ENCODE data around the gene SENP6.

- TF ChIP-seq, protein P1, sequence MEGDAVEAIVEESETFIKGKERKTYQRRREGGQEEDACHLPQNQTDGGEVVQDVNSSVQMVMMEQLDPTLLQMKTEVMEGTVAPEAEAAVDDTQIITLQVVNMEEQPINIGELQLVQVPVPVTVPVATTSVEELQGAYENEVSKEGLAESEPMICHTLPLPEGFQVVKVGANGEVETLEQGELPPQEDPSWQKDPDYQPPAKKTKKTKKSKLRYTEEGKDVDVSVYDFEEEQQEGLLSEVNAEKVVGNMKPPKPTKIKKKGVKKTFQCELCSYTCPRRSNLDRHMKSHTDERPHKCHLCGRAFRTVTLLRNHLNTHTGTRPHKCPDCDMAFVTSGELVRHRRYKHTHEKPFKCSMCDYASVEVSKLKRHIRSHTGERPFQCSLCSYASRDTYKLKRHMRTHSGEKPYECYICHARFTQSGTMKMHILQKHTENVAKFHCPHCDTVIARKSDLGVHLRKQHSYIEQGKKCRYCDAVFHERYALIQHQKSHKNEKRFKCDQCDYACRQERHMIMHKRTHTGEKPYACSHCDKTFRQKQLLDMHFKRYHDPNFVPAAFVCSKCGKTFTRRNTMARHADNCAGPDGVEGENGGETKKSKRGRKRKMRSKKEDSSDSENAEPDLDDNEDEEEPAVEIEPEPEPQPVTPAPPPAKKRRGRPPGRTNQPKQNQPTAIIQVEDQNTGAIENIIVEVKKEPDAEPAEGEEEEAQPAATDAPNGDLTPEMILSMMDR (IDR thresholded peaks at IDR 0.05) = peak; percentile 53
- TF ChIP-seq TEAD4 (IDR thresholded peaks at IDR 0.05; ENCODE audit: borderline replicate concordance, insufficient read depth) (no peak), POLR2AphosphoS5 (IDR thresholded peaks at IDR 0.05; ENCODE audit: low read depth, low read length) (no peak), ELF1 (IDR thresholded peaks at IDR 0.05) (no peak), MXI1 (IDR thresholded peaks at IDR 0.05; ENCODE audit: low read depth, low read length) (no peak), CHD2 (IDR thresholded peaks at IDR 0.05; ENCODE audit: low read length, partially characterized antibody) (no peak), GABPA (IDR thresholded peaks at IDR 0.05; ENCODE audit: low read depth) (no peak), JUND (IDR thresholded peaks at IDR 0.05) (no peak), GATA2 (CRISPR knock-in tag; IDR thresholded peaks at IDR 0.05) (no peak), NFIC (IDR thresholded peaks at IDR 0.05; ENCODE audit: borderline replicate concordance) (no peak), RFX5 (IDR thresholded peaks at IDR 0.05; ENCODE audit: low read length) (no peak), TCF12 (IDR thresholded peaks at IDR 0.05) (no peak)
- TF ChIP-seq, protein P2, sequence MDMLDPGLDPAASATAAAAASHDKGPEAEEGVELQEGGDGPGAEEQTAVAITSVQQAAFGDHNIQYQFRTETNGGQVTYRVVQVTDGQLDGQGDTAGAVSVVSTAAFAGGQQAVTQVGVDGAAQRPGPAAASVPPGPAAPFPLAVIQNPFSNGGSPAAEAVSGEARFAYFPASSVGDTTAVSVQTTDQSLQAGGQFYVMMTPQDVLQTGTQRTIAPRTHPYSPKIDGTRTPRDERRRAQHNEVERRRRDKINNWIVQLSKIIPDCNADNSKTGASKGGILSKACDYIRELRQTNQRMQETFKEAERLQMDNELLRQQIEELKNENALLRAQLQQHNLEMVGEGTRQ (IDR thresholded peaks at IDR 0.05; ENCODE audit: borderline replicate concordance, low read depth, low read length) = no peak
Measured at GRCh38 chr6:75563032-75563431, 38.6 kb upstream of the SENP6 start.

All from SK-N-SH (cell line).